HS-27A (cell line): ENCODE data around the gene ATXN1.
A peak's percentile ranks its signal among the peaks of the same experiment; 100 is the strongest.
"Not testable (repeated sequence)": the region's sequence is repeated elsewhere in the genome, so short reads cannot be mapped to it uniquely, and the experiment has no call there.

Experiments used
- DNase-seq: peaks from one replicate; pipeline ENCODE4 v3.0.0-alpha.2; 2012; ENCODE audit warnings: low read depth, missing footprints

Gene ATXN1

GRCh38 chr6:16644540-16645250, 116.6 kb downstream of the ATXN1 start:
- DNase-seq: no peak

DNA sequence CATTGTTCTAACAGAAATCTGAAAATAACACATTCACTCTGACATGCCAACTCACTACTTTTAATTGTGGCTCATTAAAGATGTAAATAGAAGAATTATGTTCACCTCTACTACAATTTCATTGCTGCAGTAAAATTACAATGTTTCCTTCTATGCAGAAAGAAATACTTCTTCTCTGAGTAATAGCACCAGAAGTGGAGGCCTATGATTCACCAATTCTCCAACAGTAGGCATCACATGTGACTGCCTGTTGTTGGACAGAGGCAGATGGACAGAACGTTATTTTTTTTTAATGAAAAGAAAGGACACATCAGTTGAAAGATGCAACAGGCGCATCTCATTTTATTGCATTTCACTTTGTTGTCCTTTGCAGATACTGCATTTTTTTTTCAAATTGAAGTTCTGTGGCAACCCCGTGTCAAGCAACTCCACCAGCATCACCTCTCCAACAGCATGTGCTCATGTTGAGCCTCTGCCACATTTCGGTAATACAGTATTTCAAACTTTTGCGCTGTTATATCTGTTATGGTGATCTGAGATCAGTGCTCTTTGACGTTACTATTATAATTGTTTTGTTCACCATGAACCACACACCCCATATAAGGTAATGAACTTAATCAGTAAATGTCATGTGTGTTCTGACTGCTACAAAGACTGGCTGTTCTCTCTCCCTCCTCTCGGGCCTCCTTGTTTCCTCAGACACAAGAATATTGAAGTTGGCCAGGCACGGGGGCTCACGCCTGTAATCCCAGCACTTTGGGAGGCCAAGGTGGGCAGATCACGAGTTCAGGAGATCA, 121.4 kb downstream of the ATXN1 start:
- peak; percentile 56 for DNase-seq

- DNase-seq: no peak
Measured at GRCh38 chr6:16637635-16638034, 123.6 kb downstream of the ATXN1 start.

- DNase-seq: no peak
Measured at GRCh38 chr6:16635810-16636602, 125.3 kb downstream of the ATXN1 start.

GRCh38 chr6:16635291-16635809, 125.9 kb downstream of the ATXN1 start:
- DNase-seq: no peak

DNA sequence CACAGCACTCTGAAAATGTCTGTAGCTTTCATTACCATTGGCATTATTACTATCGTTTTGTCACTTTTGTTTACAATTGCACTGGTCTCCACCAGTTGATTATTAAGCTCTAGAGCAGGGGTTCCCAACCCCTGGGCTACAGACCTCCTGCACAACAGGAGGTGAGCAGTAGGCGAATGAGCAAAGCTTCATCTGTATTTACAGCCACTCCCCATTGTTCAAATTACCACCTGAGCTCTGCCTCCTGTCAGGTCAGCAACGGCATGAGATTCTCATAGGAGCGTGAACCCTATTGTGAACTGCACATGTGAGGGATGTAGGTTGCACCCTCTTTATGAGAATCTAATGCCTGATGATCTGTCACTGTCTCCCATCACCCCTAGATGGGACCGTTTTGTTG, 126.4 kb downstream of the ATXN1 start:
- no peak for DNase-seq

DNA sequence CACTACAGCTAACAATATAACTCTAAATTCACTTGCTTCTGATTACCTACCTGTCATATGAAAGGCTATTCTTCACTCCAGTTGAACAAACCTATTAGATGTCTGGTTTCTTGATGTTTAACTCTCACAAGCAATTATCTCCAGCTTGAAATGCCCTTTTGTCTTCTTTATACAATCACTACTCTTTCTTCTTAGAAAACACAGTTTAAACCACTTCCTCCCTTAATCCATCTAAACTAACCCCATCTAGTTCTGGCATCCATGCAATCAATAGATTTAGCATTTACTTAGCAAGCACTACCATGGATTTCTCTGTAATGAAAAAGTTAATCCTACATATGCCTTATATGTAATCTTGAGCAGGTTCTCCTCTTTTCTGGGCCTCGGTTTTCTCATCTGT, 127.3 kb downstream of the ATXN1 start:
- no peak for DNase-seq

- DNase-seq: no peak
Measured at GRCh38 chr6:16633465-16633864, 127.8 kb downstream of the ATXN1 start.

GRCh38 chr6:16632101-16632500, 129.2 kb downstream of the ATXN1 start:
- no peak for DNase-seq

DNA sequence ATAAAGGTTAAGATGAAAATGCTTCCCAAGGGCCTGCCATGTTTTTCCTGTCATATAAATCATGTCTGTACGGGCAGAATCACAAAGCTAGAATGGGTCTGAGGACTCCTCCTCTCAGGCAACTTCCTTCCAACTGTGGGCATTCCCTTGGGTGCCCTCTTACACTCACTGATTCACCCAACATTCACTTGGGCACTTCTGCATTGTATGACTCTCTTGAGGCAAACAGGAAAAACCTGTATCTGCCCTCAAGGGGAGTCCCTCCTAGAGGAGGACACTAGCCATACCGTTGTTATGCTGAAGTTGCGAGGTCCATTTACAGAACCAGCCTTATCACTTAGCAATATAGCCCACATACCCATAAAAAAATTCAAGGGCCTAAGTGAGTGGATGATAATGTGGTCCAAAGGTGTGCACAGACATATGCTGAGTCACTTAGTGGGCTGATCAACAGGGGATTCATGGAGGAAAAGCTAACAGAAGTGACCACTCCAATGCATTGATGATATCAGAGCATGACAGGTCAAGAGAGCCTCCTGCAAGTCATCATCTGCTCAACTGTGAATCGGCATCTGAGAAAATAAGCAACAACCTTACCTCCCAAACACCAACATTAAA, 131.1 kb downstream of the ATXN1 start:
- no peak for DNase-seq

GRCh38 chr6:16628580-16628979, 132.7 kb downstream of the ATXN1 start:
- not testable (repeated sequence) for DNase-seq

DNA sequence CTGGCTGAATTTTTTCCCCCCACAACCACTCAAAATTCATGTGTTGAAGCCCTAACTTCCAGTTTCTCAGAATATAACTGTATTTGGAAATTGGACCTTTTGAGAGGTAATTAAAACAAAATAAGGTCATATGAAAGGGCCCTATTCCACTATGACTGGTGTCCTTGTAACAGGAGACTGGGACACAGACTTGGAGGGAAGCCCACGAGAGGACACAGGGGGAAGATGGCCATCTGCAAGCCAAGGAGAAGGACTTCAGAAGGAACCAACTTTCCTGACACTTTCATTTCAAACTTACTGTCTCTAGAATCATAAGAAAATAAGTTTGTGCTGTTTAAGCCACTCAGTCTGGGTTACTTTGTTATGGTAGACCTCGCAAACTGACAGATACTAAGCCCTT, 134.6 kb downstream of the ATXN1 start:
- no peak for DNase-seq

DNA sequence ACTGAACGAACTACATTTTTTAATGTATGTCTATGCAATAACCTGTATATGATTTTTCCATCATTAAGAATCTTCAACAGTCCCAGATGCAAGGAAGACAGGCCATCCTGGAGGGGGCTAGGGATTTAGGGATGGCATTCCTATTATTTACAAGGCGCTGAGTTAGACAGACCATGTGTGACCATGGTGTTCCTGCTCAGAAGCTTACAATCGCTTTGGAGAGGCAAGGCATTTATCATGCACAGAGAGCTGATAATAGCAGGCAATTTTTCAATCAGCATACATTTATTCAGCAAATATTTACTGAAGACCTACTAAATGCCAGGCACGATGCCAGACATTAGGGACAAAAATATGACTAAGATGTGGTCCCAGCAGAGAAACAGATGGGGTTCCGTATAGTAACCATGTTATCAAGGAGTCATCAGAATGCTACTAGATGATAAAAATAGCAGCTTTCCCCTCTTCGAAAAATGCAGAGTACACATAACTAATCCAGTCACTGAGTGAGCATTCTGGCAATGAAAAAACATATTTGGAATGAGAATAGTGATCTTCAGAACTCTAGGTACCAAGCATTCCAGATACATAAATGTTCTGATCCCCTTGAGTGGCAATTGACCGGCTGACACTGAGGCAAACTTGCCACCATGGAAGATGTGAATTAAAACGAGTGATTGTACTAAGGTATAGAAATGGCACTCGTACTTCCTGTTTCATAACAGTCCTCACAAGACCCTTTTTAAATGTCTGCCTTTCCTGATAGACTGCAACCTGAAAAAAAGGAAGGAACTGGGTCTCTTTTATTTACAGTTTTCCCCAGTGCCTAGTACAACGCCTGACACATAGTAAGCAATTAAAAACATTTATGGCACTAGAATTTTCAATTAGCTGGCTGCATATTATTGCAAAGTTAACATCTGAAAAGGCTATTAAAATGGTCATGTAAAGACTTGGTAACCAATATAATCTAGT, 135.7 kb downstream of the ATXN1 start:
- DNase-seq: peak; percentile 35

DNA sequence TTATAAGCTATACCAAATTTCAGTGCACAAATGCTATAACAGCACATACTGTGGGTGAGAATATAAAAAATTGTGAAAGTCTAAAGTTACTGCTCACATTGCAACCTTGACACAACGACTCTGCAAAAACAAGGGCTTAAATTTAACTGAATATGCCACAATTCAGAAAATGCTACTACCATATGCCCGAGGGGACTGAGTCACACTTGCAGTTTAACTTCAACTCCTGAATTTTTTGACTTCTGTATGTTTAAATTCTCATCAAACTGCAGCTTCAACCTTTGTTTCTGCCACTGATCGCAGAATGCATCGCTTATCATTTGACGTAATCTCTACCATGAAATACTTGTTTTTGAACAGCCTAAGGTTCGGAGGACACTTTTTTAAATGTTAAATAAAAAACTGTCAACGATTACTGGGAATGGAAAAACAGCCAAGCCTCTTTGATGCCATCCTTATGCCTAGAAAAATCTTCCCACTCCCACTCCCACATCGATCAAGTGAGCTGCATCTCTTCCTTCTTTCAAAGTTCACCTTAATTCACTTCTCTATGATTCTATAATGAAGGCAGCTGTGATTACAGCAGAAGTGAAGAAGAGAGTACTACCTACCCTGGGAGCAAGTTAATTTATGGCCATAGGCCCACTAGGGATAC, 136.5 kb downstream of the ATXN1 start:
- no peak for DNase-seq

DNA sequence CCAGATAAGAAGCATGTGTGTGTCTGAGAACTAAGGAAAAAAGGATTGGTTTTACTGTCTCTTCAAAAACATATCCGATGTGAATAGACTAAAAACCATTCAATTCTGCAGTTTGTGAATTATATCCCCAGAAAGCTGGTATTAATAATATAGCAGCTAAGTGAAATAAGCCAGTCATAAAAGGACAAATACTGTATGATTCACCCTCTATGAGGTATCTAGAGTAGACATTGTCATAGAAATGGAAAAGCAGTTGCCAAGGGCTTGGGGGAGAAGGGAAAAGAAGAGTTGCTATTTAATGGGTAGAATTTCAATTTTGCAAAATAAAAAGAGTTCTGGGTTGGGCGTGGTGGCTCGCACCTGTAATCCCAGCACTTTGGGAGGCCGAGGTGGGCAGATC, 137.5 kb downstream of the ATXN1 start:
- DNase-seq: no peak

DNA sequence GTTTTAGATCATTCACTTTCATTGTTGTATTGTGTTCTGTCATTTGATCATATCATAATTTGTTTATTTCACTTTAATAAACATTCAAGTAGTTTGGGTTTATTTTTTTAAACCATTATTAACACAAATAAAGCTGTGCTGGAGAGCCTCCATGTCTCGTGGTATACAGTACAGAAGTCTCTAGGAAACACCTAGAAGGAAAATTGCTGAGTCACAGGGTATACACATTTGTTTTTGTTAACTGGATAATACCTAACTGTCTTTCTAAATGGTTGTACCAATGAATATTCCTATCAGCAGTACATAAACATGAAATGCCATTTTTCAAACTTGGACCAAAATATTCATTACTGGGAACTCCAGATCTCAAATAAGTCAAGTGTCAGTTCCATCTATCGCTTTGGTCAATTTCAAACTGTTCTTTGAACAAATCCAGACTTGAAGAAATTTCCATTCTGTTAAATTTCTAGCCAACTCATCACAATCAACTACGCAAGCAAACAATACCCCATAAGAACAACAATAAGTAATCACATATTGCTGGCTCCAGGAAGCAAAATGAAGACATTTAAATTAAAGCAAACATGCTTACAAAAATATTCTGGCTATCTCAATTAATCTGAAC, 138.1 kb downstream of the ATXN1 start:
- no peak for DNase-seq

DNA sequence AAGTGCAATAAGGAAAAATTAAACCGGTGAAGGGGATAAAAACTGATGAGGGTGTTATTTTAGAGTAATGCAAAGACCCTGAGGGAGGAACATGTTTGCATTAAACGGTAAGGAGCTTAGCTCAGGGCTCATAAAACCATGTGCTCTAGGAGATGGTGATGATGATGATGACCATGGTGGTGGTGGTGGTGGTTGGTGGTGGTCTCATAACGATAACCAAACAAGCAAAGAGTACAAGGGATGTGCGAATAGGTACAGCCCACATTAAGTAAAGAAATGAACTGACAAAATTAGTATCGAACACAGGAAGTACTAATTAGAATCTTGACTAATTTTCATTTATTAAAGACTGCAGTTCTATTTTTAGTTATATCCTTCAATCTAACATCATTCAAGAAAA, 139.1 kb downstream of the ATXN1 start:
- no peak for DNase-seq

DNA sequence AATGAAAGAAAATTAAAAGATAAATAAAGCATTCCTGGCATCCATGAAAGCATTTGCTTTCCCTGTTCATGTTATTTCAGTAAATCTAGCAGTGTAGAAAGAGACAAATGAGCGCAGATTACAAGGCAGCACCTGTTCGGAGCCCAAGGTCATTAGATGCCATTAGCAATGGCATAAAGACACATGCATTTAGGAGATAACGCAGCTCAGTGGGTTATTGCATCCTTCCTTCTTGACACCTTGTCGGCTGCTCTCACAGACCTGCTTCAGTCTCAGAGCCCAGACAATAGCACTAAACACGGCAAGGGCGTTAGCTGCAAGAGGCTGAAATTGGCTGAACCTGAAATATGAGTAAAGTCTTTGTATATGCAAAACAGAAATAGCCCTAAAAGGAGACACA, 140.3 kb downstream of the ATXN1 start:
- no peak for DNase-seq

GRCh38 chr6:16619777-16620176, 141.5 kb downstream of the ATXN1 start:
- DNase-seq: no peak

- no peak for DNase-seq
Measured at GRCh38 chr6:16618962-16619361, 142.3 kb downstream of the ATXN1 start.
